Anterior cingulate cortex (tissue), 58 donors: ENCODE measurements around the gene SLC25A21.
"Not testable (repeated sequence)": the region's sequence is repeated elsewhere in the genome, so short reads cannot be mapped to it uniquely, and the experiment has no call there.

Source experiments
- DNase-seq, 58 donors: peaks; one replicate each; lab custom pipeline; 2025; lab: John Stamatoyannopoulos, UW

The SLC25A21 gene

DNA sequence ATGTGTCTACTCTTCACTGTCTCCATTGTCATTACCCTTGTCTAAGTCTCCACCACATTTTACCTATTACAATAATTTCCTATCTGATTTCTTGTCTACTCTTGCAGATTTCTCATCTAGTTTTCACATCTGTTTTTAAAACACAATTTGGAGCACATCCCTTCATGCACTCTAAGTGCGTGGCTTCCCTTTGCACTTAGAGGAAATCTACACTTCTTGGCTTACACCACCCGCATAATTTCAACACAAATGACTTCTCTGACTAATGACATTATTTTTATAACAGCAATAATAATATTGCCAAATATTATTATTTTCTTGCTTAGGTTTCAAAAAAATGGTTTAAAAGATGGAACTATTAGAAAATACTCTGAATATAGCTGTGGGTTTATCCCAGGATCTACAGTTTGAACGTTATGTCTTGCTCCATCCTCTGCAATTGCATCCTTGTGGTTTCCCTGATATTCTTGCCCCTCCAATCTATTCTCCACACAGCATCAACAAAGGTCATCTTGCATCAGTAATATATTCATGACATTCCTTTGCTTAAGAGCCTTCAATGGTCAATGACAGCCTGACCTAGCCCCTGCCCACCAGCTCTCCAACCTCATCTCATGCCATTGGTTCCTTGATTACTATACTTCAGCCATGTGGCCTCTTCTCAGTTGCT lies 153.7 kb downstream of the SLC25A21 start:
- DNase-seq = no peak

DNA sequence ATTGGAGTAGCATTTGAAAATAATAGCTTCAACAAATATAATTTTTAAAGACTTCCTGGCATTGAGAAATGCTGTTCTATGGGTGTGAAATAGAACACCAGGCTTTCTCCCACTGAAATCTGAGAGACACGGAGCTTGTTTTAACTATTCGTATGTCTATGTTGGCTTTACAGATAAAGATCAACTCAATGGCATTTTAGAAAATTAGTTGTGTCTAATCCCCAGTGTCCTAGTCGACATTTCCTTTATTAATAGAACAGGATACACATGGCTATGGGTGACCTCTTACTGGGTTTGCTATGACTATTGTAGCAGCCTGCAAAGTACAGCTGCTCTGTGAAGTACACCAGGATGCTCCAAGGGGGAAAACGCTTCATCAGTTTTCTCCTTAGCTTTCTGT lies 159.3 kb downstream of the SLC25A21 start:
- no peak for DNase-seq

DNA sequence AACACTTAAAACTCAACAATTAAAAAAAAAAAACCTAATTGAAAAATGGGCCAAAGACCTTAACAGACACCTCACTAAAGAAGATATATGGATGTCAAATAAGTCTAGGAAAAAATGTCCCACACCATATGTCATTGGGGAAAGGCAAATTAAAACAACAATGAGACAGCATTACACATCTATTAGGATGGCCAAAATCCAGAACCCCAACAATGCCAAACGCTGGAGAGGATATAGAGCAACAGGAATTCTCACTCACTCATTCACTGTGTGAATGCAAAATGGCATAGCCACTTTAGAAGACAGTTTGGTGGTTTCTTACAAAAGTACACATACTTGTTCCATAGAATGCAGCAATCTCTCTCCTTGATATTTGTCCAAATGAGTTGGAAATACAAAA lies 173.7 kb downstream of the SLC25A21 start:
- DNase-seq = no peak

DNA sequence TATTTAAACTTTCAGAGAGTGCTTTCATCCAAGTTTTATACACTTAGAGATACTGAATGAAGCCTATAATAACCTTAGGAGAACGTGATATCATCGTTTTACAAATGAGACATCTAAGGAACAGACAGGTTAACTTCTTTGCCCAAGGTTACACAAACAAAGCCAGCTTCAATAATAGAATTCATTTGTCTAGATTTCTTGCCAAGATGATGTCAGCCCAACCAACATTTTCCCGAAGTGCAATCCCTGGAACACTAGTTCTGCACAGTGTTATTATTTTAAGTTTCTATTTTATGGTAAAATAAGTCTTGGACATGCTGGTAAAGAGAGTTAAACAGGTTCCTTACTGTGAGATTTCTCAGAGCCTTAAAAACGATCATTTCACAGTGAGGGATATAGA lies 174.6 kb downstream of the SLC25A21 start:
- no peak for DNase-seq

DNA sequence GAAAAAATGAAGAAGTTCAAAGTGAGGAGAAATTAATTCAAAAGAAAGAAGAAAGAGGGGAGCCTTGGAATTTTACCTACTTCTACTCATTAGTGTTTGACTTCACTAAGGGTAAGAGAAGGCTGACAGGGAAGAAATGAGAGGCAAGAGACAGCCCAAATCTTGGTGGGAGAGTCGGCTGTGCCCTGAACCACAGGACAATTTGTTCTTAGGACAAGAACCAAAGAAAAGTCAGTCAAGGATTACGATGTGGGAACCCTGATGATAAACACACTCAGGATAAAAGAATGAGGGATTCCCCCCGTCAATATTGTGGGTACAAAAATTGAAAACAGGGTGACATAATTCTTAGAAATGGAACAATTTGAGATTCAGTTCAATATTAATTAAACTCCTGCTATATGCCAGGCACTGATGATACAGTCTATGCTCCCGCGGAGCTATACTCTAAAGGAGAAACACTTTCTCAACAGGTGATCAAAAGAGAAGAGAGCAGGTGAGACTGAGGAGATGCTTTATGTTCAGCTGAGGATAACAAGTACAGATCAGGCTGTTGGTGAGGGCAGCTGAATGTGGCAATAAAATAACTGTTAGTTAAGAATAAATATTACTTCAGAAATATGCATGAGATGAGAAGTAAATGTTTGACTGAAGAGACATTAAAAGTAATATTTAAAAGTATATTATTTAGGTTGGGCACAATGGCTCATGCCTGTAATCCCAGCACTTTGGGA lies 175.4 kb downstream of the SLC25A21 start:
- no peak for DNase-seq

DNA sequence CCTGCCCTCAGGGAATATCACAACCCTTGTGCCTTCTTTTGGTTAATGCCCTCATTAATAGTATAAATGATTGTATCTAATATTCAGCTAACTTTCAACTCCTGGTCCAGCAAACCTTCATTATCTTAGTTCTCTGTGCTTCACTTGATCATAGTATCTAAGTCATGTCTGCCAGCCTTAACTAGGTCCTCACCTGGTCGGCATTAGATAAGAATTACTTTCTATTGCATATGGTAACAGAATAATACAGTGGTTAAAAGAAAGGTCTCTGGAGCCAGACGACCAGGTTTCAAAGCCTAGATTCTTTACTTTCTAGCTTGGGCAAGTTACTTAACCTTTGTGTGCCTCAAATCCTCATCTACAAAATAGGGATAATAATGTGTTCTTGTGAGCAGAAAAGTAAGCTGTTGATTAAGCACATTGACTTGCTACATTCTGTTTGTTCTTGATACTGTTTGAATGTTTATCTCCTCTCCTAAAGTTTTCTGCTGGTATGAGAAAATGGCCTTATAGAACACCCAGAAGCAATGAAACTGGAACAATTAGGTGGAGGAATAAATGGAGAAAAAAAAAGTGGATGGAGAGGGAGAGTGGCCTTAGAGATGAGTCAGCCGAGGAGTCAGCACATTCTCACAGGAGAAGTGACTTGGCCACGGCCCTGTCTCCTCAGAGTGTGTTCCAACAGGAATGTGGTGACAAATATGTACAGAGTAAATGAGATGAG lies 176.1 kb downstream of the SLC25A21 start:
- DNase-seq = no peak

DNA sequence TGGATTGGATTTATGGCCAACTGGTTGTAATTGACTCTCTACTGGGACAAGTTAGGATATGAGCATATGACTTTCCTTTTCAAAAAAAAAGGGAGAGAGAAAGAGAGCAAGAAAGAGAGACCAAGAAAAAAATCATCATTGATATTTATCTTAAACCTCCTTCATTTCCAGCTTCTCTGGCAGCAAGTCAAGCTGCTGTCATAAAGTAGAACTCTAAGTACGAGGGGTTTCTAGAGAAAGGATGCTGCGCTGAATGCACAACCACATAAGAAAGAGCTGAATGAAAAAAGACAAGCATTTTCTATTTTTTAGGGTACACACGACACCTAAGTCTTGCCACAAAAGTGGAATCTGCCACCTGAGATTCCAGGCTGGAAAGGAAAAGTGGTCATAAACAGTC lies 182.6 kb downstream of the SLC25A21 start:
- no peak for DNase-seq

DNA sequence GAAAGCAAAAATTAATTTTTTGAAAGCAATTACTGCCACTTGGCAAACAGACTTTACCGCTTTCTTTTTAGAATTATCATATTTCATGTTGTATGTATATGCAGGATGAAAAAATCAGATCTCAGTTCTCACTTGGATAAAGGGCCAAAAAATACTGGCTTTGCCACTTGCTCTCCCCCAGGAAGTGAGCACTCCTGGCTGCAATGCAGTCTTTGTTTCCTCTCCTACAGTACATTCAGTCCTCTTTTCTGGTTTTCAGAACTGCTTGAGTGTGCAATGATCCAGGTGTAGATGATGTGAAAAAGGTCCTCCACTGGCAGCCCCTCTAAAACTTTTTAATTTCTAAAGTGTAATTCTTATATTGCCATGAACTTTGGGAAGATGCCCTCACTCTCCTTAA lies 183.4 kb downstream of the SLC25A21 start:
- DNase-seq = no peak

DNA sequence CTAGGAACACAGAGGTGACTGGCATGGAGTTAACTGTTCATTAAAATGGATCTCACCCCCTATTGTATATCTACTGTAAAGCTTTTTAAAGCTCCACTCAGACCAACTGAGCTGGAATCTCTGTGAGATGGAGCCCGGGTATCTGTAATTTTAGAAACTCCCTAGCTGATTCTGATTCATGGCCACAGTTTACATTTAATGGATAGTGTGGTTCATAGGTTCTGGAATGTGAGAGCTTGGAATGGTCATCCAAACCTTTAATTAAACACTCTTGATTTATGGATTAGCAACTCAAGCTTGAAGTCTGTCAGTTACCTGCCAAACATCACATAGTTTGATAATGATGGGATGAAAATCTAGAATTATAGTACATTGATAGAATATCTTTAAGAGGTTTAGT lies 183.8 kb downstream of the SLC25A21 start:
- DNase-seq = no peak

DNA sequence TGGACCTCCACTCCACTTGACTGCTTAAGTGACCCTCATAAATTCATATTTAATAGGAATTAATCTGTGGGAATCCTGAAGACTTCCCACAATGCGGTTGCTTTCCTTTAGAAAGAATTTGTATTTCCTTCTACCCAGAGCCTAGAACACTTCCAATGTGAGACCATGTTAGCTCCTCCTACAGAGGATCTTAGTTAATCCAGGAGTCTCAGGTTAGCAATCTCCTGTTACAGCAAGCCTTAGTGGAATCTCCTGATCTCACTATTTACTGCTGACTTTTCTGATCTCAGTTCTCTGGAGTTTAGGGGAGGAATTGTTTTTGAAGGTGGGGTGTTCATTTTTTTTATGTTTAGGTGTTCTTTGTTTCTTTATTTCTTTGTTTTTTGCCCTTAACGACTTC lies 186.0 kb downstream of the SLC25A21 start:
- DNase-seq = no peak

DNA sequence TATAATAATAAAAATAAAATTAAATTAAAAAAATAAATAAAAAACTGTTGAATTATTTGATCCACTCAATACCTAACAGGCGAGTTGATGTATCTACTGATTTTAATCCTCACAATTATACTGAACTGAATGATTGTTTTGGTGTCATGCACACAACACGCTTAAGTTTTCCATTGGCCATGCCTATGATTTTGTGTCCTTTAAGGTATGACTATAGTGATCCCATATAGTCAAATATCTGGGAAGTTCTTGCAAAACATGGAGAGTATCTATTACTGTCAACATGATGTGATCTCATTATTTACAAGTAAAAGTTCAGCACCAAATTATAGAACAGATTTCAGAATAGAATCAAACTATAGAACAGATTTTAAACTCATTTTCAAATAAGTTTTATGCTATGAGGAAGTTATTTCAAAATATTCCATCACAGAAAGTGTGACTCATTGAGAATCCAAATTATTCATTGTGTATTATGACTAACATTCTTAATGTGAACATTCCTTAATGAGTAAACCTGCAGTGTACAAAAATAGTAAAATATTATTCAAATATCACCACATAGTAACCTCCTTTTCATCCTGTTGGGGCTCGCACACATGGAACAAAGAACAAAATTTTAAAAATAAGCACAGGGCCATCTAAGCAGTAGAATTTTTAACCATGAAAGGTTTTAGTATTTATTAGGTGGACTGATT lies 190.4 kb downstream of the SLC25A21 start:
- no peak for DNase-seq

DNA sequence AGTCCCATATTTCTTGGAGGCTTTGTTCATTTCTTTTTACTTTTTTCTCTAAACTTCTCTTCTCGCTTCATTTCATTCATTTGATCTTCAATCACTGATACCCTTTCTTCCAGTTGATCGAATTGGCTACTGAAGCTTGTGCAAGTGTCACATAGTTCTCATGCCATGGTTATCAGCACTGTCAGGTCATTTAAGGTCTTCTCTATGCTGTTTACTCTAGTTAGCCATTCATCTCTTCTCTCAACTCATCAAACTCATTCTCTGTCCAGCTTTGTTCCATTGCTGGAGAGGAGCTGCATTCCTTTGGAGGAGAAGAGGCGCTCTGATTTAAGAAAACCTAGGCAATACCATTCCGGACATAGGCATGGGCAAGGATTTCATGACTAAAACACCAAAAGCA lies 192.0 kb downstream of the SLC25A21 start:
- DNase-seq = not testable (repeated sequence)

DNA sequence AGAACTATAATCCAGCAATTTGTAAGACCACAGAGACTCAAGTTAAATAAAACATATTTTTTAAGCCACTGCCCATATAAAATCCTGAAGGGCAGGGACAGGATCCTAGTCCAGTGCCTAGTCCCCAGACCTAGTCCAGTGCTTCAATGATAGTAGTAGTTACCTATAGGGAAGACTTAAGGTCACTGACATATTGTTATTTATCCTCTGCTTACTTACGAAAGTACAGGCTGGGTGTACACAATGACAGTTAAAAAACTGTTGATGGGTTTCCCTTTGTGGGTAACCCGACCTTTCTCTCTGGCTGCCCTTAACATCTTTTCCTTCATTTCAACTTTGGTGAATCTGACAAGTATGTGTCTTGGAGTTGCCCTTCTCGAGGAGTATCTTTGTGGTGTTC lies 192.5 kb downstream of the SLC25A21 start:
- DNase-seq = no peak

DNA sequence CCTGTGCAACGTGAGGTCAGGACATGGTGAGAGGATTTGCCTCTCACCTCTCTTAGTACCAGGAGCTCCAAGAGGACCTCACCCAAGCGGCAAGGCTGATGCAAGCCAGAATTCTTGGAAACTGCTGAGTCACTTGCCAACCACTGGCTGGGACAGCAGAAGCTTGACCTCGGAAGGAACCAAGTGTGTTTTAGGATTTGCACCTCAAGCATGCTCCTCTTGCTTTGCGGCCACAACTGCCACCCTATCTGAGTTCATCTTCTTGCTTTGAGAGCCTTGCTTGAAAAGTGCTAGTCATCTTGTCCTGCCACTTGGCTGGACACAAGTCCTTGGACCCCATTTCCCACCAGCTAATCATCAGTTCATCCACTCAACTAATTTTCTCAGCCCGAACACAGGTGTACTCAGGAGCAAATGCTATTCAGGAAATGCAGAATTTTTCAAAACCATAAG lies 195.8 kb downstream of the SLC25A21 start:
- no peak for DNase-seq

DNA sequence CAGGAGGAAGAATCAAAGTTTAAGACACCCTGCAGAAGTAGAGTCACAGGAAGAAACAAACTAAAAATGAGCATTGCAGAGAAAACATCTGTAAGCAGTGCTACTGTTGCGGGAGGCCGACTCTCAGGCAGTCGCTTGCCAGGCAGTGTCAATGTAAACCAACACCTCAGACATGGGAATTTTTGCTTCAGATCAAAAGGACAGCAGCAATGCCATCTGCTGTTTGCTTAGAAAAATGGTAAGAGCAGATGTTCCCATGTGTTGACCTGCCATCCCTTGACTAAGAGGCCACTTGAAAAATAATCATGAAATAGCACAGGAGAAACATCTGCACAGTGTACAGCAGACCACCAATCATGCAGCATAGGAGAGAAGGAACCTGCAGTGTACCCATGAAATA lies 196.6 kb downstream of the SLC25A21 start:
- no peak for DNase-seq

DNA sequence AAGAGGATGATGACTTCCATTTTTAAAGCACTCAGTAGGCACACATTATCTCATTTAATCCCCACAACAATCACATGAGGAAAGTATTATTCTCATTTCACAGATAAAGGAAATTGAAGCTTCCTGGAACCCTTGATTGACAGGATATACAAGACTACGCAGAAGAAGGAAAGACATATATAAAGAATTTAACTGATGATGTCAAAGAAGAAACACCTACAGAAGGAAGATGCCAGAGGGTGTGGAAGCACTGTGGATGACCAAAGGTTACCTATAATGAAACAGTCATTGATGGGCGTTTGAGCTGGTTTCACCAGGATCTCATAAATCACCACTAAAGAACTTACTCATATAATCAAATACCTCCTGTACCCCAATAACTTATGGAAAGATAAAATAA lies 197.4 kb downstream of the SLC25A21 start:
- no peak for DNase-seq

DNA sequence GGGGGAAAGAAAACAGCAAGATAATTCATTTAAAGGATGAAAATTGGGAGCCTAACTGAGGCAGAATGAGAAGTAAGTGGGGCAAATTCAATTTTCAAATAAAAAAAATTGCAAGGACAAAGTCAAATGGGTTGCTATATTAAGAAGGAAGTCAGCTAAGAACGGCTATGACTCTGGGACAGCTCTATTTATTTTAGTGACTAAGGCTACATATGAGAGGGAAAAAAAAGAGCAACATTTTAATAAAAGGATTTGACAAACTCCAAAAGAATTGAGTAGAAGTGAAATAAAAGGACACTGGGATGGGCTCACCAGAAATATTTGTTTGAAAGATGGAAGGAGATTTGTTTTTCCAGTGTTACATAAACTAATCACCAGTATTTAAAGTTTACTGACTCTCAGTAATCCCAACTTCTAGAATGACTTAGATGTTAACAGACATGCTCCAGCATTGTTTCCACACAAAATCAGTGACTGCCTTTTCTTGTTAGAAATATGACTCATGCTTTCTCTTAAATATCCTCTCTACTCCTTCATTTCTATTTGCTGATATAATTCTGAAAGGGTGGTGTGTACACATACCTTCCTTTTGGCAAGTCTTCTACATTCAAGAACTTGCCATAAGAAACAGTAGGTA lies 198.5 kb downstream of the SLC25A21 start:
- no peak for DNase-seq

DNA sequence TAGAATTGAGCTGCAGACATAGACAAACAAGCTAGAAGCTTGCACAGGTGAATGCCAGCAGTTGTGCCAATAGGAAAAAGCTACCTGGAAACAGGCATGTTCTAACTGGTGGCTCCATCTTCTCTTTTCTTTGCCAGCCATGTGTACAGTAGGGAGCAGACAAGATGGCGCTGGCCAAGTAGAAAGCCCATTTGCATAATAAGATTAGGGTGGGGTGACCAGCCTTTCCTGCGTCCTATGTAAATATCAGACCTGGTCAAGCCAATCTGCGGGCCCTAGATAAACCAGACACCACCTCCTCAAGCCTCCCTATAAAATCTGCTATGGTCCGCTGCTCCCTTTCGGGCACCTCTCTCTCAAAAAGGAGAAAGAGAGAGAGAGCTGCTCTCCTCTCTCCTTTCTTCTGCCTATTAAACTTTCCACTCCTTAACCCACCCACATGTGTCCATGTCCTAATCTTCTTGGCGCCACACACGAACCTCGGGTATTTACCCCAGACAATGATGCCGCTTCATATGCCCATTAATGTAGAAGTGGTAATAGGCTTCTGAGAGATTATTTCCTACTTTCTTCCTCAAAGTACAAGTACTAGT lies 201.0 kb downstream of the SLC25A21 start:
- no peak for DNase-seq

DNA sequence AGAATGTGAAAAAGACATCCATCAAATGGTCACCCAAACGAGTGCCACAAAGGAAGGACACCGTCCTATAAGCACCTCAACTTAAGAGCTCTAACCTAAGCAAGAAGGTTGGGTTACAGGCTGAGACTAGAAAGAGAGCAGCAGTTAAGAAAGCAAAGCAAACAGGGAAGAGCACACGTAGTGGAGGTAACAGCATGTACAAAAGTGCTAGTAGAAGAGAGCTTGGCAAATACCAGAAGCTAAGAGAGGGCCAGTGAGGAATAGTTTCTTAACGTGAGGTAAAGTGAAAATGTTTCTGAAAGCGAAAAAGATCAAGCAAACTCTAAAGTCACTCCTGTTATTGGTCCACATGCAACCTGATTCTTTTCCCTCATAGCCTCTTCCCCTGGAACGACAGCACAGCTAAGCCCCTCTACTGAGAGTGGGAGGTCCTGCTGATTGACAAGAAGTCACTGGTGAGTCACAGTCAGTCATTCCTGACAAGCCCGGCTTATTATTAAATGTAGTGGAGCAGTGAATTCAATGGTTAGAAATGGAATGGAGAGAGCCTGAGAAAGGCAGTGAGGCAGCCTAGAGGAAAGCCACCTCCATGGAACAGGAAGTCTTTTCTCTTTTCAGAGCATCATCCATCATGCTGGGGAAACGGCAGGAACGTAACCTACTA lies 204.4 kb downstream of the SLC25A21 start:
- DNase-seq = no peak

DNA sequence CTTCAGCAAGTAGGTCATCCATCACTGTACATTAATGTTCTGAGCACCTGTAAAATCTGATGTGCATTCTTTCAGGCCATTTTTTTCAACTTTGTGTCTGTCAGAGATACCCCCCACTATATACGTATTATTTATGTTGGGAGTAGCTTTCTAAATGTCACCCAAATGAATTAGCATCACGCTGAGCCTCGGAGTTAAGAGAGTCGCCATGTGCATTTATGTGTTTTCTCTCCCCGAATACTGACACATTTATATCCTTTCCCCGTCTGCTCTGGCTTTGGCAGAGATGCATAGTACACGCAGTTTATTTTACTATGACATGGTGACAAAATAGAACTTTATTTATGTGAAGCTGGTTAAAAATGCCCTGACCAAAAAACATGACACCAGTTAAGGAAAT lies 216.4 kb downstream of the SLC25A21 start:
- DNase-seq = no peak
